Limb (tissue), 2 donors: ENCODE data around the gene SCNM1.
"Not testable (repeated sequence)": the region's sequence is repeated elsewhere in the genome, so short reads cannot be mapped to it uniquely, and the experiment has no call there.

ENCODE experiments used
- DNase-seq, 2 donors: peaks; one replicate each; pipeline ENCODE4 v3.0.0-alpha.2; 2016; ENCODE audit errors: extremely low spot score in 2 of 2

SCNM1 gene

DNA sequence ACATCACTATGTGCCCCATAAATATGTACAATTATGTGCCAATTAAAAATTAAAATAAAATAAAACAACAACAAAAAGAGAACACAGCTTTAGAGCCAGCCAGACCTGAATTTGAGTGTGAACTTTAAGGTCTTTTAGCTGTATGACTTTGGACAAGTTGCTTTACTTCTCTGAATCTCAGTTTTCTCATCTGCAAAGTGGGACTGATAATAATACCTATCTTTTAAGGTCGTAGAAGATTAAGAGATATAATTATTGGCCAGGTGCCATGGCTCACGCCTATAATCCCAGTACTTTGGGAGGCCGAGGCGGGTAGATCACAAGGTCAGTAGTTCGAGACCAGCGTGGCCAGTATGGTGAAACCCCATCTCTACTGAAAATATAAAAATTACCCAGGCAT, 27.4 kb downstream of the SCNM1 start:
- no peak for DNase-seq

DNA sequence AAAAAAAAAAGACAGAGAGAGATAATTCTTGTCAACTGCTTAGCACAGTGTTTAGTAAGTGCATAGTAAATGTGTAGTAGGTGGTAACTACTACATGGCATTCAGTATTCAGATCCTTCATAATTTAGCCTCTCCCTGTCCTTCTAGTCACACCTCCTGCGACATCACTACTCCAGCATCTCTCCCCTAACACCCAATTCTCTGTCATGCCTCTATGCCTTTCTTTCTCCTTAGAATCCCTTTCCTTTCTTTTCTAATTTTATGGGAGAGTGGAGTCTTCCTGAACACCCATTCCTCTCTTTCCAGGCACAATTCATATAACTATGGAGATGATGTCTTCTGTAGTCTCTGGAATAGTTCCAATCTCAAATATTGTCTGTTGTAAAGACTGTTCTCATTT, 27.9 kb downstream of the SCNM1 start:
- DNase-seq, result no peak

DNA sequence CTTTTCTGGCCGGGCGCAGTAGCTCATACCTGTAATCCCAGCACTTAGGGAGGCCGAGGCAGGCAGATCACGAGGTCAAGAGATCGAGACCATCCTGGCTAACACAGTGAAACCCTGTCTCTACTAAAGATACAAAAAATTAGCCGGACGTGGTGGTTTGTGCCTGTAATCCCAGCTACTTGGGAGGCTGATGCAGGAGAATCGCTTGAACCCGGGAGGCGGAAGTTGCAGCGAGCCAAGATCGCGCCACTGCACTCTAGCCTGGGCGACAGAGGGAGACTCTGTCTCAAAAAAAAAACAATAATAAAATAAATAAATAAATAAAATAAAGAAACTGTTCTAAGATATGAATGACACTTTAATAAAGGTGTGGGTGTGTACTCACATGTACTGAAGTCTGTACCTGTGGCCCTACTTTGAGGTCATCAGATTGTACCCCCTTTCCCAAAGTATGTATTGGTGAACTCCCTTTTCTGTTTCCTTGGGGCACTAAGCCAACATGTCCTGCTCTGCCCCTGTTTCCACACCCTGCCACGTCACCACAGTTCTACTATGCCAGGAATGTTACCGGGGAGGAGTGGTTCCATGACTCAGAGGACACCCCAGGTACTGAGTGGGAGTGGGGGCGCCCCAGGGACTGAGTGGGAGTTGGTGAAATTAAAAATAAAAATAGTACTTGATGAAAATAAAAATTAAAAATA, 29.1 kb downstream of the SCNM1 start:
- not testable (repeated sequence) for DNase-seq

DNA sequence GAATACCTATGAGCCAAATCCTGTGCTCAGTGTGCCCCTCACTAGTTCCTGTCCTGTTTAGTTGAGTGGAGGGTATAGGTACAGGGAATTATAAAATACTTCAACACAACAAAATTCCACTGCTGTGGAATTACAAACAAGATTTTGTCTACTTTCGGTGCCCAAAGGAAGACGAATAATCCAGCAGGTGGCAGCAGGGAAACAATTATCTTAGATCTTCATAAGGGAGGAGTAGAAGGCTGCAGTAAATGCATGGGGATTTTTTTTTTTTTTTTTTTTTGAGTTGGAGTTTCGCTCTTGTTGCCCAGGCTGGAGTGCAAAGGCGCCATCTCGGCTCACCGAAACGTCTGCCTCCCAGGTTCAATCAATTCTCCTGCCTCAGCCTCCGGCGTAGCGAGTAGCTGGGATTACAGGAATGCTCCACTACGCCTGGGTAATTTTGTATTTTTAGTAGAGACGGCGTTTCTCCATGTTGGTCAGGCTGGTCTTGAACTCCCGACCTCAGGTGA, 30.4 kb downstream of the SCNM1 start:
- DNase-seq, result peak; percentile 51 to 70

DNA sequence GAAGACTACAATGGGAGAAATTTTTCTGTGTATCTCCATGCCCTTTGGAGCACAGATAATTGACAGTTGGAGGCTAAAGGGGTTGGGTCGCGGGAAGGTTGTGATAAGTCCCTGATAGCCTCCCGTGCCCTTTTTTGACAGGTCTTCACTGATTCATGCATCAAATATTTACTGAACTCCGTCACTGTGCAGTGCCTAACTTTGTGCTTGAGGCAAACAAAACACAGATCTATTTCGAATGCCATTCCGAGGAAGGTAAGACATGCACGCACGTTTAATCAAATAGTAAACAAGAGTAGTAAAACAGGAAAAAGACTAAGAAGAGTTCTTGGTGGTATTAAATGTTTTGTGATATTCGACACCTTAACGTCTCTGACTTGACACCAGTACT, 31.9 kb downstream of the SCNM1 start:
- DNase-seq, result no peak

DNA sequence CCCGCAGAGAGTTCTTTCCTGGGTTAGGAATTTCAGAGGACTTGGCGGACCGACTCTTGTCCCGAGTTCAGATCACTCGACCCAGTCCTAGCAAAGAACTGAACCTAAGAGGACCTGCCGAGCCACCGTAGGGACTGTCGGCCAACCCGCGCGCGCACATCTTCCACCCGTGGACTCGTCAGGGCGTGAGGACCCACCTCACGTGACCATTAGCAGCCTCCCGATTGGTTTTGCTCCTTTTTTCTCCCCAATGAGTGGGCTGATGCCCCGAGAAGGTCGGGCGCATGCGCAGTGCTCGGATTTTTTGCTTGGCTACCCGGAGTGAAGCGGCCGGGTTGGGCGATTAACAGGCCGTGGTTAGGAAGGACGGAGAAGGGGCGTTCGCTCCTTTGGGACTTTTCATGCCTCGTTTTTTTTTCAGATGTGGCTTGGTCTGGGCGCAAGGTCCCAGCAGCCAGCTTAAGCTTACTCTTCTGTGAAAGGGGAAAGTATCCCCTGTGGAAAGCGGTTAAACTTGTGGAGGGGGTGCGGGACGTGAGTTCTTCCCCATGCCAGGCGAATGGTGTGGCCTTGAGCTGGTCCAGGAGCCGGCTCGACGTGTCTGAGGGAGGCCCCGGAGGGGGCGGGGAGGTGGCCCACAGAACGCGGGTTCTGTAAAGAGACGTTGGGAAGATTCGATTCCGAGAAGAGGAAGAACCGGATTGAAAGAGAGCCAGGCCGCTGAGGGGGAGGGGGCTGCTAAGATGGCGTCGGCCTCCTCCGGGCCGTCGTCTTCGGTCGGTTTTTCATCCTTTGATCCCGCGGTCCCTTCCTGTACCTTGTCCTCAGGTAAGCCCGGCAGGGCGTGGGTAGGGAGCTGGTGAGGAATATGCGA, 32.5 kb downstream of the SCNM1 start, which contains the start of gene PIP5K1A:
Gene PIP5K1A (plus strand): TSS at position 299 of the 874 bp plus-strand sequence. CDS start 445 bp downstream, at position 744.
- peak; percentile 98 for DNase-seq

DNA sequence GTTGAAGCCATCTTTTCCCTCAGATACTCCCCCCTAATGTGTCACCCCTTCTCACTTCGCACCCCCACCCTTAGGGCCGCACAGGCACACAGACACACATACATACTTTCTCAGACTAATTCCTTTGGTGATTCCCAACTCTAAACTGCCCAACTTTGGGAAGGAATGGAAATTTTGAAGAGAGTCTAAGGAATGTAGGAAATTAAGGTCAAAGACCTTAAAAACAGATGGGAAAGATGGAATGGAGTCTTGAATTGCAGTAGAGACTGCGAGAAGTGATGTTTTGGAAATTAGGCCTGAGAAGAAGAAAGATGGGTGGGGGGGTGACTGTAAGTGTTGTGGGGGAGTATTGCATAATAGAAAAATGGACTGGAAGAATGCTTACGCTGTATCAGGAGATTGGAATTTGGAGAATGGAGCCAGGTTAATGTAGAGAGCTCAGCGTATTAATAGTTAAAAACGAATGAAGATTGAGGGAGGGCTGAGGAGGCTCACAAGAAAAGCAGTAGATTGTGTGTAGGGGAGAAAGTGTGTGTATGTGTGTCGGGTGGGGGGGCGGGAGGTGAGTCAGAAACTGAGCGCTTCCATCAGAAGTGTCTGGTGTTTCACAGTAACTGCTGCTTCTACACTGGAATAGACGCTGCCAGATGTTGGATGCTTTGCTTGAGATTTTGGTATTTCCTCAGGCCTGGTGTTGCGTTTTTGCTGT, 34.1 kb downstream of the SCNM1 start:
- DNase-seq, result peak in 1 of 2 donors; percentile 34

DNA sequence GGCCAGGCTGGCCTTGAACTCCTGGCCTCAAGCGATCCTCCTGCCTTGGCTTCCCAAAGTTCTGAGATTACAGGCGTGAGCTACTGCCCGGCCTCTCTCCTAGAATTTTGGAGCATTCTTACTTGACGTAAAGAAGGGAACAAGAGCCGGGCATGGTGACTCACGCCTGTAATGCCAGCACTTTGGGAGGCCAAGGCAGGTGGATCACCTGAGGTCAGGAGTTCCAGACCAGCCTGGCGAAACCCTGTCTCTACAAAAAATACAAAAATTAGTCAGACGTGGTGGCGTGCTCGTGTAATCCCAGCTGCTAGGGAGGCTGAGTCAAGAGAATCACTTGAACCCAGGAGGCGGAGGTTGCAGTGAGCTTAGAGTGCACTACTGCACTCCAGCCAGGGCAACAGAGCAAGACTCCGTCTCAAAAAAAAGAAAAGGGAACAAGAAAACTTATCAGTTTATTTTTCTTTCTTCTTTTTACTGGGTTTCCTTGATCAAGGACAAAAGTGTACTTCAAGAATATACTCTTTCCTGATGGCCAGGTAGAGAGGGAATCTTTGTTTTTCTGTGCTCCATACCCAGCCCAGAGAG, 39.5 kb downstream of the SCNM1 start:
- DNase-seq, result not testable (repeated sequence)

DNA sequence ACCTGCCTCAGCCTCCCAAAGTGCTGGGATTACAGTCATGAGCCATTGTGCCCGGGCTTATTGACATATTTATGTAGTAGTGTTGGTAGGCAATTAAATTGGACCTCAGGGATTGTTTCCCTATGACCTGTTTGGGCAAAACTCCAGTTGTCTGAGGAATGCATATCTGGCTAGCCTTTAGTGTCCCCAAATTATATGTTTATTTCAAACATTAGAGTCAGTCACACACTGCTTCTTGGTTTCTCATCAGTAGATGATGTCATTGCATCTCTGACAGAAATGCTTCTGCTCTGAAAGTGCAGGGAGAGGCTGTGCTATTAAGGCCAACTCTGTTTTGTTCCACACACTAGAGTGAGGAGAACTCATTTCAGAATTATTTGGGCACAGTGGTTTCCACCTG, 44.9 kb downstream of the SCNM1 start:
- DNase-seq, result no peak

DNA sequence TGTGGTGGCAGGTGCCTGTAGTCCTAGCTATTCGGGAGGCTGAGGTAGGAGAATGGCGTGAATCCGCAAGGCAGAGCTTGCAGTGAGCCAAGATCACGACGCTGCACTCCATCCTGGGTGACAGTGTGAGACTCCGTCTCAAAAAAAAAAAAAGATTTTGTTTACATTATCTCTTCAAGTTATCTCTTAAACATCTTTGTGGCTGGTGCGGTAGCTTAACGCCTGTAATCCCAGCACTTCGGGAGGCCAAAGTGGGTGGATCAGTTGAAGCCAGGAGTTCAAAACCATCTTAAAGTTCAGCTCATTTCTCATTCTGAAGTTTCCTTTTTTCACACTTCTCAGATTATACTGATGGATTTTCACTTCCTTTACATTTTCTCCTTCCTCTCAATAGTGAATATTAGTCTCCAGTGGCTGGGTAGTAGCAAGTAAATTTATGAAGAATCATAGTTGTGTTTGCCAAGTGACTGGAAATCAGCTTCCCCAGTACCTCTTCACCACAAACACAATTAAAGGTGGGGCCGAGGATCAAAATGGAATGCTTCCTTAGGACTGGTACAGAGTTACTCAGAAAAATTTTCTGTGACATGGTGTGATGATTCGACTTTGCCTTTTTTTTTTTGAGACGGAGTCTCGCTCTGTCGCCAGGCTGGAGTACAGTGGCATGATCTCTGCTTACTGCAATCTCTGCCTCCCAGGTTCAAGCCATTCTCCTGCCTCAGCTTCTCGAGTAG, 46.2 kb downstream of the SCNM1 start:
- DNase-seq, result no peak

DNA sequence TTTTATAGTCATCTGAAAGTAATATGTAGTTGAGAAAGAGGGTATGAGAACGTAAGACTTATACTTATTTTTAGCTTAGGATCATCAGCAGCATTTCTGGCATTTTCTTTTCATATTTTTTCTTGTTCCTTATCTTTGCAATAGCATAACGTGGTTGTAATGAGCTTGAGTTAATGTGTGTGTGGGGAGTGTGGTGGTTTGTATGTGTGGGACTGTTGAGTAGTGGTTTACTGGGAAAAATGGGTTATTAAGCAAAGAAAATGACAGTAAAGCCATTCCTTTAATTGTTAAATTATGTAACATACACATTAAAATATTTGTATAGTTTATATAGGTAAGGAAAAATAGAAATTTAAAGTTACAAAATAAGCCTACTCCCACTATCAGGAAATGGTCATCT, 47.6 kb downstream of the SCNM1 start:
- DNase-seq, result no peak
